GM18505 (cell line): ENCODE data around the gene MAPKAPK3.

Experiments
- ATAC-seq: cut with Tn5 transposase; IDR thresholded peaks from one replicate; pipeline ENCODE4 v1.9.1; 2021; ENCODE audit not compliant: unreplicated experiment
- POLR2A ChIP-seq: IDR thresholded peaks from 4 replicates; pipeline ENCODE4 v1.6.1; 2011; ENCODE audit warnings: borderline replicate concordance; ENCODE audit not compliant: insufficient read depth, insufficient read length; ENCODE audit errors: extremely low read depth

The MAPKAPK3 gene

DNA sequence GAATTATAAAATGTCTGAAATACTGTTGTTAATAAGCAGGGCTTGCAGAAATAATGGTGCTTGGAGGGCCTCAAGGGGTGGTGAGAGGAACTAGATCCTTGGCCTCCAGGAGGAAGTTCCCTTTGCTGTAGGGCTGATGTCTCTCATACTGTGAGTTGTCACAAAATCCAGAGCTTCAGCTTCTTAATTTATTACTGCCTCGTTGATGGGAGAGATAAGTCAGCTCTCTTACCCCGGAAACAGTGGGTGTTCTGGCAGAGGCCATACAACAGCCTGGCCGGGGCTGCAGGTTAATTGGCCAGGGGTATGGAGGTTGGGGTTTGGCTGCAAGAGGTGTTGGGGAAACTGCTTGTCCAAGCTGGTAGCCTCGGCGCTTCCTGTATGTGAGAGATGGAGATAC is 15.5 kb downstream of the MAPKAPK3 start:
- no peak for TF ChIP-seq POLR2A
- ATAC-seq, result no peak

DNA sequence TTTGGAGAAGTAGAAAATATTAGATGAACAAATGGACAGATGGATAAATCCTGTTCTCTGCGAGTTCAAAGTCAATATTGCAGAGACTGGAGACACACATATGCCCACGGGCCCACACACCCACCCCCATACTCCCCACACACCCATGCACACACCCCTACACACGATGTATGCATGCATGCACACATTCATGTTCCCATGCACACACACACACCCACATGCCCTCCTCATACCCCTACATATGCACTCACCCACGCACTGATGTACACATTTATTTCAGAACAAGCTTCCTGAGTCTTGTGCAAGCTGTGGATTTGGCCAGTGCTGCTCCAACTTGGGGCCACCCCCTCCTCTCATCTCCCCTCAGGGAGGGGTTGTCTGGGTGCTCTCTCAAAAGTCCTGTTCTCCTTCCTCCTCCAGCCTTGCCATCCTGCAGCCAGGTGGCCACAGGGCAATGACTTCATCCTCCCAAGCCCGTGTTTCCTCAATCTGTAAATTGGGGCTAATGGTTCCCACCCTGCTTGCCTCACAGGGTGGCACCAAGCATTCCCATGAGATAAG is 16.4 kb downstream of the MAPKAPK3 start:
- no peak for TF ChIP-seq POLR2A
- ATAC-seq, result no peak

DNA sequence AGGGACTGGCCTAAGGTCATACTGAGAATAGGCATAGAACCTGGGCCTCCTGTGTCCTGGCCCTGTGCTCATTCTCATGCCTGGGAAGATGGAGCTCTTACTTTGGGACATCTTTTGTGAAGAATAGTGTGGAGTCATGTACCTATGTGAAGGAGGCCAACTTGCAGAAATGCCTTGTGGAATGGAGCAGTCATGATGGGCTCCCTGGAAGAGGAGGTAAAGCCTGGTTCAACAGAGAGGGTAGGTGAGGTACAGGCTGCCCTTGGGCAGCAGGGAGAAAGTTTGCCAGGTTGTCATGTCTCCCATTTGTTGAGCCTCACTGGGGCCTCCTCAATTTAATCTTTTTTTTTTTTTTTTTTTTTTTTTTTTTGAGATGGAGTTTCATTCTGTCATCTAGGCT is 18.1 kb downstream of the MAPKAPK3 start:
- TF ChIP-seq POLR2A, result no peak
- ATAC-seq, result no peak

DNA sequence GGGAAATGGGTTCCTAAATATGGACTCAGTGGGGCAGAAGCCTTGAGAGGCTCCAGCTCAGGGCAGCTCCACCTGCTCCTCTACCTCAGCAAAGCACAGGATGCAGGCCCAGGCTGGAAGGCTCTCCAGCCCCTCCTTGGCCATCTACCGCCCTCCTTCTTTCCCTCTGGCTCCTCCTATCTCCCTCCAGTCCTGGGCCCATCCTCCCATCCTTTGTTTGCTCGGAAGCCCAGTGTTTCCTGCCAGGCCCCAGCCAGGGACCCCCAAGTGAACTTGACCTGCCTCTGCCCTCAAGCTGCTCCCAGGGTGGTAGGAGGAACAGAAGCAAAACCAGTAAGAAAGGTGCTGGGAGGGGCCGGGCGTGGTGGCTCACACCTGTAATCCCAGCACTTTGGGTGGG is 20.1 kb downstream of the MAPKAPK3 start:
- ATAC-seq, result no peak
- TF ChIP-seq POLR2A, result no peak

DNA sequence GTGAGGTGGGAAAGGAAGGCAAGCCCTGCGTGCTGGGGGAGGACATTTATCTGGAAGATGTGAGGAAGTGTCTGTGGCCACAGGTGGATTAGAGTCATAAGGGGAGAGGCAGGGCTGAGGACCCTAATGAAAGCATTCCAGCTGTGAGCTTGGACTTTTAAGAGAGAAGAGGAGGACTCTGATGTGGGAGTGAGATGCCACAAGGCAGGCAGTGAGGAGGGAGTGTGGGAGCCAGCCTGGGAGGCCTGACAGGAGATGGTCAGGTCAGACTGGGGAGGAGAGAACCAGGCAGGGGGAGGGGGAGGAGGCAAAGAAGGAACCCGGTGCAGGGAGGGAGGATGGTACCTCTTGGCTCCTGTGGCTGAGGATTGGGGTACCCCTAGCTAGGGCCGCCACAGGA is 21.0 kb downstream of the MAPKAPK3 start:
- no peak for TF ChIP-seq POLR2A
- no peak for ATAC-seq

DNA sequence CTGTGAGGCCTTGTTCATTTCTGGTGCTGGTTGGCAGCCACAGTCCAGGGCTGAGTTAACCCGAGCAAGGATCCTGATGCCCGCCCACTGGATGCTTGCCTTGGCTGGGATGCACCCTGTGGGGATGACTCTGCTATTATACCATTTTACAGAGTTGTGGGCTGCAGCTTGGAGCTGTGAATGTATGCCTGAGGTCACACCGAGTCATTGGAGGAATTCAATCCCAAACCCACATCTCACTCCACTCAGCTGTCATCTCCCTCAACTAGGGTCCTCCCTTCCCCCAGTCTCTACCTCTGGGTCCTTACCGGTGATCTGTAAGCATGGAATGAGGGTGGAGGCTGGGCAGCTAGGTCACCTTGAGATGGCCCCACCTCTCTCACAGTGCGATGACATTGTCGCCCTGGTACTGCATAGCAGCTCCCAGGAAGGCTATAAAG is 22.1 kb downstream of the MAPKAPK3 start:
- TF ChIP-seq POLR2A, result no peak
- ATAC-seq, result no peak

DNA sequence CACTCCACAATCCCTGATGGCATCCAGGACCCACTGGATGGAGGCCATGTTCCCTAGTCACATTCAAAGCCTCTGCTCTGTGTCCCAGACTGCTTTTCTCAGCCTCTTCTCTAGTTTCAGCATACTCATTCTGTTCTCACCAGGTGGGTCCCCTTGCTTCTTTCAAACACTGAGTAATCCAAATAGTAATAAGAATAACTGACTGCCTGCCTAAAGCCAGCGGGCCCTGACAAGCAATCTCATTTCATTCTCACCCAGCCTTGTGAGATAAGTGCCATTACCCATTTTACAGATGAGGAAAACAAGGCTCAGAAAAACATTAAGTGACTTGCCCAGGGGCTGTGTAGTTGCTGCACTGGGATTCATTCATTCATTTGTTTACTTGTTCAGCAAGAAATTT is 25.4 kb downstream of the MAPKAPK3 start:
- ATAC-seq, result no peak
- TF ChIP-seq POLR2A, result no peak

DNA sequence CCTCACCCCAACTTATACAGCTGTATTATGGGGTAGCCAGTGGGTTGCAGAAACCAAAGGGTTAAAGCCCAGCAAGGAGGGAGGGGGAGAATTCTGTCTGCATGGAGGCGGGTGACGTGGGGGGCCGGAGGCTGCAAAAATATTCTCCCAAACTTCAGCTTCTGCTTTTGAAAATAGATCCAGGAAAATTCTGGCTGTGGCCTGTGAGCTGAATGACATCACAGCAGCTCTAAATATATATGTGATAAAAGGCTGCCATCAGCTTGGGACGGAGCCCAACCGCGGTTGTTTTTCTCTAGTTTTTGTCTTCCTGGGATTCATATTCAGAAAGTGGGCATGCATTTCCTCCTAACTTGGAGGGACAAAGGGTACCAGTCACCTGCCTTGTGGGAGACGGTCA is 27.6 kb downstream of the MAPKAPK3 start:
- TF ChIP-seq POLR2A, result no peak
- no peak for ATAC-seq

DNA sequence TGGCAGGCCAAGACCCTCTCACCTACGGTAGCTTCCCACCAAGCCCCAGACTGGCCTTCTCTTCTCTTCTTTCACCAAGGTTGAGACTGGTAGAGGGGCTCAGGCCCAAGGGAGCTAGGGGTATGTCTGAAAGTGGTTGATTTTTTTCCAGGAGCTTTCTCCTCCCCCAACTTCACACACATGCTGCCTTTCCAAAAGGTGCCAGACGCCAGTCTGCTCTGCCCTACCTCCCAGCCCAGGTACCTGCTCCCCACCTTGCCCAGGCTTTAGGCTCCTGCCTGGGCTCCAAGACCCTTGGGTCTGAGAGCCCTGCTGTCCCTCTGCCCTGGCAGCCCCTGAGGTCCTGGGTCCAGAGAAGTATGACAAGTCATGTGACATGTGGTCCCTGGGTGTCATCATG is 28.4 kb downstream of the MAPKAPK3 start:
- TF ChIP-seq POLR2A, result no peak

DNA sequence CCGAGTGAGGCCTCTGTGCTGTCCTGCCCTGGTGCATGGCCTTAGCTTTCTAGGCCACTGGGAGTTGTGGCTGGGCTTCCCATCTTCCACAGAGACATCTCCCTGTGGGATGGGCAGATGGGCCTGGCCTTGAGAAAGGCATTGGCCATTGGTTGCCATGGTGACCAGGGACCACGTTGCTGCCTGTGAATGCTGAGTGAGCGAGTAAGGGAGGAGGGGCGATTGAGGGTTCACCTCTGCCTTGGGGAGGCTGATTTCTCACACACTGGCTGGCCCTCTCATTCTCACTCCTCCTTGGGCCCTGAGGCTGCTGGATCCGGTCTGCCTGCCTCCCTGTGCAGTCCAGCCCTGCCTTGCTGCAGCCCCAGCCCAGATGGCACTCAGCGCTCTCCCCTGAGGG is 31.4 kb downstream of the MAPKAPK3 start:
- TF ChIP-seq POLR2A, result no peak
- no peak for ATAC-seq

More for the DNA sequence above, 28.4 kb downstream of the MAPKAPK3 start:
- ATAC-seq, result no peak

DNA sequence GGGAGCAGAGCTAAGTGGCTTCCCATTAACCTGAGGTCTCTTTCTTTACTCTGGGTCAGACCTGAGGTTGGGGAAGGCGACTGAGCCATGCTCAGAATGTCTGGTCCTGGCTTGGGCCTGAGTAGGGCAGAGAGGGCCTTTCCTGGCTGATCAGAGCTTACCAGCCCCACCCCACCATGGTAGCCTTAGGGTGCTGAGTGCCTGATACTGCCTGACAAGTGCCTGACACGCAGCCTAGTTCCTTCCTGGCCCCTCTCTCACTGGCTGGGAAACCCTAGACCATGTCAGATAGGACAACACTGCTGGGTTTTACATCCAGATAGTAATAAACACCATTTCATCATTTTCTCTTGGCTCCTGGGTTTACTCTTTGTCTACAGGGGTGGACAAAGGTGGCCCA is 32.0 kb downstream of the MAPKAPK3 start:
- TF ChIP-seq POLR2A, result no peak
- no peak for ATAC-seq

DNA sequence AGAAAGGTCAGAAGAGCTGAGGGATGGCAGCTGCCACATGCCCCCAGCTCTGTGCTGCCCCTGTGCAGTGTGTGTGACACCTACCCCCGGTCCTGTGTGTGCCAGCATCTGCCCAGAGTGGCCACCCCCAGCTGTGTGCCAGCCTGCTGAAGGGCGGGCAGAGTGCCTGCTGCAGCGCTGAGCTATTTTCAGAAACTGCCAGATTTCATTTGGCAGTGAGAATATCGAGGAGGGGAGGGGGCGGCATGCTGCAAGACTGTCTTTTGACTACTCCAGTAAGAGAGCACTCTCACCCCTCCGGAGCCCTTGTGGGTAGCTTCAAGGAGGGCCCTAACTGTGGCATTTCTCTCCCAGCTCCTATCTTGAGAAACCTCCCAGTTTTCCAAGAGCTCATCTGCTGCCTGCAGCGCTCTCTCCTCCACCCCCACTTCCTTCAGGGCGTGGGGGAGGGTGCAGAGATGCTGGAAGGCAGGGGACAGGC is 32.5 kb downstream of the MAPKAPK3 start:
- no peak for ATAC-seq
- TF ChIP-seq POLR2A, result no peak

DNA sequence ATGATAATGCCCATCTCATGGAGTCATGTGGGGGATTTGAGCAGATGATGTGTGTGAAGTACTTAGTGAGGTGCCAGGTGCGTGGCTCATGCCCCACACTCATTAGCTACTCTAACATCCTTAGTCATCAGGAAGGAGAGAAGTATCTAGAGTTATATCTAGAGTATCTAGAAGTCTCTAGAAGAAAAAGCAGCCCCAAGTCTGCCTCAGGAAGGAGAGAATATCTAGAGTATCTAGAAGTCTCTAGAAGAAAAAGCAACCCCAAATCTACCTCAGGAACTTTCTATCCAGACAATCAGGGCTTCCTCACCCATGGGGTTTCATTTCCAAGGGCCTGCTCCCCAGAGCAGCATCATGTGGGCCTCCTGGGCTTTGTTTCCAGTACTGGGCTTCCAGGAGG is 33.1 kb downstream of the MAPKAPK3 start:
- no peak for ATAC-seq
- TF ChIP-seq POLR2A, result no peak

DNA sequence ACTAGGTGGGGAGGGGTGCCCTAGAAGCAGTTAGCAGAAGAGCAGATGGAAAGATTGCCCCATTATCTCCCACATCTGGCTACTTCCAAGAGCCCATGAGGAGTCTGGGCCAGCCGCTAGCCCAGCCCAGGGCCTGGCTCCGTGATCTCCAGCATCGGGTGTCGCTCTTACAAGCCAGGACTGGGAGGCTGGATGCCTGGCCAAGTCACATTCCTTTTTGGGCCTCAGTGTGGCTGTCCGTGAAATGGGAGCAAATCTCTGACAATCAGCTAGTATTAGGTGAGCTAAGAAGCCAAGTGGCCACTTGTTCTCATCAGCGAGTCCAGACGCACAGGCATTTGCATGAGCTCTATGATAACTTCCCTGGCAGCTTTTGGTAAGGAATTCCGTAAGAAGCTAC is 34.5 kb downstream of the MAPKAPK3 start:
- ATAC-seq, result no peak
- no peak for TF ChIP-seq POLR2A
